Skin epidermis (tissue), 12 donors: ENCODE results near the gene IFIT5.
A peak's percentile ranks its signal among the peaks of the same experiment; 100 is the strongest.
"Not testable (repeated sequence)": the region's sequence is repeated elsewhere in the genome, so short reads cannot be mapped to it uniquely, and the experiment has no call there.

Source experiments
- H3K27ac ChIP-seq, 21 experiments: fragments of 200-600 bp; sonication (generic) in 11 of 21; one replicate each; pipeline ENCODE4 v1.5.0; 2020; ENCODE audit warnings: mild to moderate bottlenecking in 3 of 21, inconsistent platforms in 2 of 21, moderate library complexity in 2 of 21
- H3K4me3 ChIP-seq, 7 experiments: fragments of 200-600 bp; sonication (generic) in 2 of 7; one replicate each; pipeline ENCODE4 v1.5.0; 2020; ENCODE audit warnings: inconsistent platforms in 2 of 7, mild to moderate bottlenecking in 2 of 7, moderate library complexity in 1 of 7

Gene IFIT5, protein sequence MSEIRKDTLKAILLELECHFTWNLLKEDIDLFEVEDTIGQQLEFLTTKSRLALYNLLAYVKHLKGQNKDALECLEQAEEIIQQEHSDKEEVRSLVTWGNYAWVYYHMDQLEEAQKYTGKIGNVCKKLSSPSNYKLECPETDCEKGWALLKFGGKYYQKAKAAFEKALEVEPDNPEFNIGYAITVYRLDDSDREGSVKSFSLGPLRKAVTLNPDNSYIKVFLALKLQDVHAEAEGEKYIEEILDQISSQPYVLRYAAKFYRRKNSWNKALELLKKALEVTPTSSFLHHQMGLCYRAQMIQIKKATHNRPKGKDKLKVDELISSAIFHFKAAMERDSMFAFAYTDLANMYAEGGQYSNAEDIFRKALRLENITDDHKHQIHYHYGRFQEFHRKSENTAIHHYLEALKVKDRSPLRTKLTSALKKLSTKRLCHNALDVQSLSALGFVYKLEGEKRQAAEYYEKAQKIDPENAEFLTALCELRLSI

DNA sequence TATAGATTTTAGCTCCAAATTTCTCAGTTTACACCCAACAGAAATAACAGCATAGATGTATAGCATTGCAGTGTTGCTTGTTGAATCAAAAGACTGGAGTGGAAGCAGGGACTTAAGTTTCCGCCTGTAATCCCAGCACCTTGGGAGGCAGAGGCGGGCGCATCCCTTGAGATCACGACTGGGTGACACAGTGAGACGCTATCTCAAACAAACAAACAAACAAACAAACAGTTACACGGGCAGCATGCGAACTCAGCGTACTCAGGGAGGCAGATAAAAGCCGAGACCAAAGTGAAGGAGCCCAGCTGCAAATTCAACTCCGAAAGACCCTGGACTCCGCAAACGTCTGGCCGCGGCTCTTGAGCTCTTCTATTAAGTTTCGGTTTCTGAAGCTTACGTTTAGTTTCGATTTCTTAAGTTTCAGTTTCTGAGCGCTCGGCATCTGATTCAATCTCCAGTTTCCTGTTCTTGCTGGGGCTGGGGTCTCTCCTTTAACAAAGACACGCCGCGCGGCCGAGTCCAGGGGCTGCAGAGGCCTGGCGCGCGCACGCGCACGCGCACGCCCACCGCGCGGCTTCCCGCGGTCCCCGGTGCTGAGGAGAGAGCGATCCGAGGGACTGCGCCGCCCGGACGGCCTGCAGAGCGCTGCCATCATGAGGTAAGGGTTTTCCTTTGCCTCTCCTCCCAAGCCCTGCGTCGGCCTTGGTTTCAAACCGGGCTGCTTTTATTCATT, at the start of gene IFIT5:
Gene IFIT5 (plus strand): TSS at position 423 of the 733 bp plus-strand sequence. CDS start 231 bp downstream, at position 654.
- Histone ChIP-seq H3K4me3 (peak within 1 kb of the TSS; percentile 55 to 85 (median 76)), H3K27ac (peak within 1 kb of the TSS; percentile 77 to 97 (median 92))

DNA sequence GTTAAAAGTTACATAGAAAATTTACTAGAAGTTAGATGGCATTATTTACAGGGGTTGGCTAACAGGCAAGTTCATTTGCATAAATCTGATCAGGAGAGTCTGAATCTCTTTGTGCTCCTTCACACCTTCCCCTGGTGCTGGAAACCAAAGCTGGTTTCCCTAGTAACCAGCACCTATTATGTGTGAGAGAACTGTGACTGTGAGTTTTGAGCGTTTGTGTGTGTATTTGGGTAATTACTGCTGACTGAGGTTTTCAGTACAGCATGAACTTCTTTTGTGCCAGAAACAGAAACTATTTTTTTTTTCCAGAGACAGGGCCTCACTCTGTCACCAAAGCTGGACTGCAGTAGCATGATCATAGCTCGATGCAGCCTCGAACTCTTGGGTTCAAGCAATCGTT, 46.8 kb upstream of the IFIT5 start:
- Histone ChIP-seq H3K27ac (peak overlapping the region in 4 of 21 experiments; percentile 1 to 43 (median 12)), H3K4me3 (no peak overlapping the region)

DNA sequence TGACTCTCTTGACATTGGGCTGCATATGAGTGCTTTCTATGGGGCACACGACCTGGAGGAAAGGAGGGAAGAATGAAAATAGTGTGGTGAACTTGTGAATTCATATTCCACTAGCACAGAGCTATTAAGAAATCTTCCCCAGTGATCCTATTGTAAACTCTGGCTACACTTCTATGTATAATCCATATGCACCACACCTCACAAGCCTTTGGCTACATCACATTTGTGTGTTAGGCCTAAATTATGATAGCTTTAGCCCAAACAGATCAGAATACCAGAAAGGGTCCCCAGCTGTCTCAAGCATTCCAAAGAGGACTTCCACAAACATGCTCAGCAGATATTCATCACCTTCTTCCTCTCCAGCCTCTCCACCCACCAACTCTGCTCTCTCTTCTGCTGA, 46.2 kb upstream of the IFIT5 start:
- peak overlapping the region in 2 of 21 experiments; percentile 1 to 3 for H3K27ac ChIP-seq
- H3K4me3 ChIP-seq, result no peak overlapping the region

DNA sequence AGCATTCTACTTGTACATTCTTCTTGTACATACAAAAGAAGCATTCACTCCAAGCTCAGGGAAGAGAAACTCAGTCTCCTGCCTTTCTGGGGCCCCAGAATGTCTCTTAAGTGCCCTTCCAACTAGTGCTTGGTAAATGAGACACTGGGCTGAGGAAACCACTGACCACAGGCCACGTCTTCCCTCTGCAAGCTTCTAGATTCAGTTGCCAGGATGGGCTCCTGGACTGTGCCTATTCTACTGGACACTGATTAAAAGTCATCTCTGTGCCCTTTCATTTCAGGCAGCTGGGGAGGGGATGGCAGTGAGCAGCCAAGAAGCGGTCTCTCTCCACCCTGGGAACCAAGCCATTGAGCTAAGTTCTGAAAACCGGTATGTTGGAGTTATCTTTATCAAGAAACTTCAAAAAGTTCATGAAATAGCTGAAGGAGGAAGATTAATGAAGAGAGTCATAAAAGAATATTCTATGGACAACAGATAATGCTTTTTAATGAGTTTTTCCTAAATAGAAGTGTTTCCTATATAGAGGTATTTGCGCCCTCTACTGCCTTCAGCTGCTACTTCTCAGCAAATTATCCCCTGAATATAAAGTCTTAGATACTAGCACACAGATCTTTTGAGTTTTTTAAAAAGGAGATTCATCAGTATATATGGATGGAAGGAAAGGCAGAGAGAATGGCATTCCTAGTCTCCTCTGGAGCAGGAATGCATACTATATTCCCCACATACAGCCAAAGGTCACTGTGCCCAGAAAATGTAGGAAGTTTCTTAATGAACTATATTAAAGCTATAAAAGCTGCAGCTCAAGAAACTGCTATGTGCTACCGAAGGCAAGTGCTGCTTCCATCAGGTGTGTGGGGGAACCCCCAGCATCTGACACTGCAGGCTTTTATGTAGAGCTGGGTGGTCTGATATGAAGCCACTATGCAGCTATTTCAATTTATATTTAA, 44.9 kb upstream of the IFIT5 start:
- Histone ChIP-seq H3K27ac (peak overlapping the region in 3 of 21 experiments; percentile 28 to 42 (median 29)), H3K4me3 (no peak overlapping the region)

DNA sequence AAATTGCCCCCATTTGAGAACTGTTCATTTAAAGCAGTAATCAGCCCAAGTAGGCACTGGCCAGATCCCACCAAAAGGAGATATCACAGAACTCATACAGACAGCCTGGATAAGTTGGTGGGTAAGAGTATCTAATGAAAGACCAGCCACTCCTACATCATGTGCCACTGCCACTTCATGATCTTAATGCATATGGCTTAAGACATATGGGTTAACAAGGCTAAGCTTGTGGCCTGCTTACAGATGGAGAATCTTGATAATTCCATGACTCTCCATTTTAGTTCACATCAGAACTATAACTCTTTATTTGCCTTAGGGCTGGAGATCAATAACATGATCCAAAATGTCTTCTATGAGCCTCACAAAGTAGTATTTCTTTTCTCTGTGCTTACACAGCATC, 43.3 kb upstream of the IFIT5 start:
- Histone ChIP-seq H3K4me3 (no peak overlapping the region), H3K27ac (no peak overlapping the region)

DNA sequence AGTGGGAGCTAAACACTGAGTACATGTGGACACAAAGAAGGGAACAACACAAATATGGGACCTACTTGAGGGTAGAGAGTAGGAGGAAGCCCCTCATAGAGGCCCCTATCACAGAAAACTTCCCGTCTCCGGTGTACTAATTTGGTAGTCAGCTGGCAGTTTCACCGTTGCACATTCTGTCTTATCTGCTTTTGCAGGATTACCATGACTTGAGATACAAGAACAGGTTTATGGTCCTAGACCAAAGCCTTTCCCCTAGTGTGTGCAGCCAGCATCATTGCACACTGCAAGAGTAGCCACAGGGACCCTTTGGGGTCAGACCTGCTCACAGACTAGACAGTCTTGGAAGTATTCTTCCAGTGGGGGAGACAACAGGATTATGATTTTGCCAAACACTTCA, 42.4 kb upstream of the IFIT5 start:
- H3K4me3 ChIP-seq, result no peak overlapping the region
- no peak overlapping the region for H3K27ac ChIP-seq

DNA sequence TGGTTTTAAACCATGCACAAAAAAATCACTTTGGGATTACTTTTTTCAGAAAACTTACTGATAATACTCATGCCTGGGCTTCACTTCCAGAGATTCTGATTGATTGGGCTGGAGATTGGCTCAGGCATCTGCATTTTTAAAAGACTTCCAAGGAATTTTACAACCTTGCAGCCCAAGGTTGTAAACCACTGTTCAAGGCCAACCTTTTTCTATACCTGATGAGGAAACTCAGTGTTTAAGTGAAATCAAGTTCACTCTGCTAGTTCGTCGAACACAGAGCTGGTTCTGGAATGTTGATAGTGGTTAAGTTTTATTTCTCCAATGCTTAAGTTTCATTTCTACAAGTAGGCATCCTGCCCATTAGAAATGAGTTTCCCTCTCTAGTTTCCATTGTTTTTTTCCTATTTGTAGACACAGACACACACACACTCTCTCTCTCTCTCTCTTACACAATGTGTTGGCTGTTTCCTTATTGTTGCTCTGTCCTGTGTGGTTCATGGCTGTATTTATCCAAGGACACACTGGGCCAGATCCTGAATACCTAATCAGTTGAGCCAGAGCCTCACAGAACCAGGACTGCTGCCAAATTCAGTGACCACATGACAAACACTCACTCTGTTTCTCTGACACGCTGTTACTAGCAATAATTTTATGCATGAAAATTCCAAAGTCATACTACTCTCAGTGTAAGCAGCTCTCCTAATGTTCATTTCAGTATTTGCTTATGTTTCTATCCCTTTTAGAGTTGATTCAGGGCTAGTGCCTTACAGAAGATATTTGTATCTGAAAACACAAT, 40.3 kb upstream of the IFIT5 start:
- Histone ChIP-seq H3K27ac (peak overlapping the region in 16 of 21 experiments; percentile 18 to 76 (median 62)), H3K4me3 (no peak overlapping the region)

DNA sequence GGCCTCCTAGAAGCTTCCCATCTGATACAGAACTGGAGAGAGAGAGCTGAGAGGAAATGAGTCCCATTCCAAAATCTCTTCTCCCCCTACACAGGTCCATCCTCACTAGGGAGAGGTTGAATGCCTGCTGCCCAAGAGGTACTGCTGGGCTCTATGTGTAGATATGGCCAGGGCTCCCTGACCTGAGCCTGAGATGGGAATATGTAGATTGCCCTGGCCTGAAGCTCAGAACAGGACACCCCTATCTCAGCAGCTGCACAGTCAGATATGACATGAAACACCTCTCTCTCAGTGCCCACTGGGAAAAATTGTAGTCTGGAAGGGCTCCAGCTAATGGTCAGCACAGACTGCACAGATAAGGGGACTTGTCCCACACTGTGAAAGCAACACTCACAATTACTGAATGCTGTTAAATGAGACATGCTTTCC, 39.6 kb upstream of the IFIT5 start:
- Histone ChIP-seq H3K27ac (peak overlapping the region in 14 of 21 experiments; percentile 22 to 76 (median 62)), H3K4me3 (no peak overlapping the region)

DNA sequence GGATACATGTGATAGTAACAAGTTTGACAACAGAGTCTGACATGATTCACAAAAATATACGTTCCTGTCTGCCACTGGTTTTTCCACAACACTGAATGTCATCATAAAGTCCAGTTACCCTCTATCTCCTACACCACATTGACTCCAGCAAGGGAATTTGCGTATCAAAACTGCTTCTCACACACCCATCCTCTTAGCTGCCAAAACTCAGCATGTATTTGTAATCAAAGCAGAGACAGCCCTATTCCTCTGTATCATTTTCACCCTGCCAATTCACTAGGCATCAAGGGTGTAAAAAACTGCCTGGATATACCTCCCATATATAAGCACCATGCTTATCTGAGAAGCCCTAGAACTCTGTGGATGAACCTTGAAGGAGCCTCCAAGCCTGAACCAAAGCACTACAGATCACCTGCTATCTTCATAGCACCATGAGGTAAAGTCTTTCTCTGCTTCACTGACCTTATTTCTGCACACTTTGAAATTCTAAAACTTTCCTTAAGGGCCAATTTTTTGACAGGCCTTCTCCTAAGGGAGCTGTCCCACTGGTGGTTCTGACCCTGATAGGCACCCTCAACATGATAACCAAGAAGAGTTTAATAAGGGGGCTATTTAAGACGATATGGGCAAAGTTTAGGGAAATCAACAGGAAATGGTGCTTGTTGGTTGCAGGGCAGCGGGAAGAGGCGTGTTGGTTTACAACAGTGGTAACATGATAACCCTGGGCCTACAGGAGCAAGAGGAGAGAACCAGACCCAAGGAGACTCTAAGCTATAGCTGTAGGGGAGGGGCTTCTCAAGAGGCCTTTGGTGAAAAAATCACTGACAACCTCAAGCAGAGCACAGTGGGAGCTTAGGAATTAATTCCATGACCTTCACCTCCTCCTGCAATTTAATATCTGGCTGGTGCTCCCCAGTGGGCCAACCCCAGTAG, 36.4 kb upstream of the IFIT5 start, which contains the start of gene IFIT1B:
Gene IFIT1B (plus strand): TSS at position 352 of the 933 bp plus-strand sequence. CDS start 80 bp downstream, at position 432.
- no peak within 1 kb of the TSS for H3K27ac ChIP-seq
- H3K4me3 ChIP-seq, result no peak within 1 kb of the TSS

DNA sequence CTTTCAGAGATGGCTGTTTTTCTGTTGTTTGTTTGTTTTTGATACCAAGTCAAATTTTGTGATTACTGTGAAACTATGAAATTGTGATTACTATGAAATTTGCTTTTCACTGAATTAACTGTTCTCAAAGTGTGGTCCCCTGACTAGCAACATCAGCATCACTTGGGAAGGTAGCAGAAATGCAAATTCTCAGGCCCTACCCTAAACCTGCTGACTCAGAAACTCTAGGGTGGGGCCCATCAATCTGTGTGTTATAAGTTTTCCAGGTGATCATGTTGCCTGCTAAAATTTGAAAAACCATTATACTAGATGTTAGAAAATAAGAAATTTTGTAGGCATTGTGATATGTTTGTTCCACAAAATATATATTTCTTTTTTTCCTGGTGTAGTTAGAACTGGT, 35.3 kb upstream of the IFIT5 start:
- Histone ChIP-seq H3K4me3 (no peak overlapping the region), H3K27ac (no peak overlapping the region)

DNA sequence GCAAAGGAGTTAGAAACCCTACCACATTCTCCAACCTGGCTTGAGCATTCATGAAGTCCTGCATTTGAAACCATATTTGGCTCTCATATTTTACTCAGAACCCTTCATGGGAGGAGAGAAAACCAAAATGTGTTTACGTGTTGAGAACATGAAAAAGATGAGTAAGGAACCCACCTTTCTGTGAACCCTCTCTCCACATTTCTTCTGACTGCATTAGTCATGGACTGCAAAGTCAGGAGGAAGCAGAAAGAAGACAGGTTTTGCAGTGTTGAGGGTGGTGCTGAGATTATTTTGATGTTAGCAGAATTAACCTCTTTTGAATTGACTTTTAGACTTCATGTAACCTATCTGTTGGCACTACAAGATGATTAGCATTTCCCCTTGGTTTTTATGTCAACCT, 31.6 kb upstream of the IFIT5 start:
- no peak overlapping the region for H3K27ac ChIP-seq
- H3K4me3 ChIP-seq, result no peak overlapping the region

DNA sequence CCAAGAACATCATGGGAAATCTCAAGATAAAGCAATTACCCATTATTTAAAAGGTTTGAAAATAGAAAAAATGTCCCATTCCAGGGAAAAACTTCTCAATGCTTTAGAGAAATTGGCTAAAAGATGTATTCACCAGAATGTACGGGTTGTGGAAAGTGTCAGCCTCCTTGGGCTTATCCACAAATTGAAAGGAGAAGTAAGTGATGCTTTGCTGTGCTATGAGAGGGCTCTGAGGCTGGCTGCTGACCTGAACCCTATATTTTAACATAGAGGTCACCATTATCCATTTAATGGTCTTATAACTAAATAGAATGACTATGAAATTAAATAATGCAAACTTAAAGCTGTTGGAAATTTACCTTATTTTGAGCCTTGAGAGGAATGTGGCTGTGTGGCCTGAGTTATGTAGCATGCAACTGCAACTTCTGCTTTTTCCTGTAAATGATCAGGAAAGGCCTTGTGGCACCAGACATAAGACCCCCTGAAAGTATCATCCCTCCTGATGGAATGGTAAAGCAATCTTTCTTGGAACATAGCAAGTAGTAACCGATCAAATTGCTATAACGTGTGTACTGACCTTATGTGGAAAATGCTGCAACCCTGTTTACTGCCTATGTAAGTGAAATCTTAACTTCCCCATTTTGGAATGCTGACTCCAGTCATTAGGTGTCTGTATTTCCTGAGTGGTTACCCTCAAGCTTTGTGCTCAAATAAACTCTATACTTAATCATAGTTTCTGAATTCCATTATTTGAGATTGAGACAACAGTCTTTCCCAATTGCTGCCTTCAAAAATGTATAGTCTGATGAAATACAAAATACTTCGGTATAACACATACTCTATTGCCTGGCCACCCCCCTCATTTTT, 29.7 kb upstream of the IFIT5 start:
- peak overlapping the region in 1 of 21 experiments; percentile 24 for H3K27ac ChIP-seq

DNA sequence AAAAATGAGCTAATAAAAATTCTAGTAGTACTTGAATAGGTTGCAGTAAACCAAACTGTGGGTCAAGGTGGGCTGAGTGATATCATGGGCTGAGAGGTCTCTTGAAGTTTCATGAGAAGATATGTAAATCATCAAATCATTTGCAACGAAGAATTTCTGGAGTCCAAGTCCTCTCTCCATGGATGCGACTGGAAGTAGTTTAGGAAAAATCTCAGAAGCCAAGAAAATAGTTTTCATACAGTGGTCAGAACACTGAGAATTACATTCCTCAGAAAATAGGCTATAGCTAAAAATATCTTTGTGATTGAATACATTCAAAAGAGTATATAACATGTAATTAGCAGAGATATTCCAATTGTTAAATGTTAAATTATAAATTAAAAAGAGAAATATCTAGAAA, 25.6 kb upstream of the IFIT5 start:
- Histone ChIP-seq H3K27ac (no peak overlapping the region), H3K4me3 (no peak overlapping the region)

More for the DNA sequence above, 29.7 kb upstream of the IFIT5 start:
- no peak overlapping the region for H3K4me3 ChIP-seq

DNA sequence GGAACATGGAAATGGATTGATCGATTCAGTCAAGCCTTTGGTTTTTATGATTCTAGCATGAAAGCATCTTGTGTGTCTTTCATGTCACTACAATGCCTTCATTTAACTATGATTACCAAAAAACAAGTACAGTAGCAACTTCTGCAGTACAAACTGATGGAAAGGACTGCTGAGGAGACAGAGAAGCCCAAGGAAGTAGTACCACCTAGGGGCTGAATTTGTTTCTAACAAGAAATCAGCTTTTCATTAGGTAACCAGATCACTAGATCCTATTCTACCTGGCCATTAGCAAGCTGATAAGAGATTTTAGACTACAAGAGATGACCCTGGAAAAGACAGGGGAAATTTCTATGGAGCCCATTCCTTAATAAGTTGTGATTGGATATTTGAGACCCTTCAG, 25.1 kb upstream of the IFIT5 start:
- no peak overlapping the region for H3K4me3 ChIP-seq
- H3K27ac ChIP-seq, result no peak overlapping the region

DNA sequence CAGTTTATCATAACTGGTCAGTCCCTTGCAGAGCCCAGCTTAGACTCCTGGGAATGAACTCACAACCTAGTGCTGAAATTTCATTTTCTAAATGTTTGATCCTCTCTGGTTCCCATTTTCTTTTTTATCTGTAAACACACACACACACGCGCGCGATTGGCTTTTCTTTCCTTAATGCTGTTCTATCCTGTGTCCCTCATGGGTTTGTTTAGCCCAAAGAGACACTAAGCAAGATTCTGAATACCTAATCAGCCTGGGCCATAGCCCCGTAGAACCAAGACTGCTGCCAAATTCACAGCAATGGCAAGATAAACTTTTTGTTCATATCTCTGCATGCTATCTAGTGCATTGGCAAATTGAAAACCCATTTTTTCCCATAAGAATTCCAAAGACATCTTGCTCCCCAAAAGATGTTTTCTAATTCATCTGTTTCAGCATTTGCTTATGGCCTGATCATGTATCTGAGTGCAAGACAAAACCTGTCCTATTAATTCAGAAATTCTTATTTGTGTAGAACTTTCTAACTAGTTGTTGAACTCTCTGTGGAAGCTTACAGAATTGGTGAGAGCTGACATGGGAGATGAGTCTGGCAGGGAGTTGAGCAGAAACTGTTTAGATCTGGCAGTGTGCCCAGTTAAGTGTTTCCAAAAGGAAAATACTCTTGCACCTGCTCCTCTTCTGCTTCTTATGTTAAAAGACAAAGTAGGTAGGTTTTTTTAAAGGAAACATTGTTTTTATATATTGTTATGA, 23.7 kb upstream of the IFIT5 start:
- no peak overlapping the region for H3K4me3 ChIP-seq
- H3K27ac ChIP-seq, result no peak overlapping the region

DNA sequence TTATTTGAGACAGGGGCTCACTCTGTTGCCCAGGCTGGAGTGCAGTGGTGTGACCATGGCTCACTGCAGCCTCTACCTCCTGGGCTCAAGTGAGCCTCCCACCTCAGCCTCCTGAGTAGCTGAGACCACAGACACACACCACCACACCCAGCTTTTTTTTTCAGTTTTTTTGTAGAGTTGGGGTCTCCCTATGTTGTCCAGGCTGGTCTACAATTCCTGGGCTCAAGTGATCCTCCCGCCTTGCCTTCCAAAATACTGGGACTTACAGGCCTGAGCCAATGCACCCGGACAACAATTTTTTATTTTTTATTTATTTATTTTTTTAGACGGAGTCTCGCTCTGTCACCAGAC, 23.2 kb upstream of the IFIT5 start:
- H3K4me3 ChIP-seq, result not testable (repeated sequence)
- H3K27ac ChIP-seq, result peak overlapping the region in 5 of 21 experiments; percentile 66 to 86 (median 80)
